HL-60/S4 treated with phorbol 12-myristate 13-acetate at 8.2 ng/mL for 4 days and 3 days (cell line): Measurements from ENCODE around the gene DEPDC5.
"Not testable (repeated sequence)": the region's sequence is repeated elsewhere in the genome, so short reads cannot be mapped to it uniquely, and the experiment has no call there.

Experiments used
- in situ Hi-C: fragments of 300-500 bp; cut with MboI; formaldehyde crosslinking; loops from 2 replicates; pipeline ENCODE4 v1.15.0; 2022; ENCODE audit warnings: low sequenced_read_pairs

DEPDC5 gene

DNA sequence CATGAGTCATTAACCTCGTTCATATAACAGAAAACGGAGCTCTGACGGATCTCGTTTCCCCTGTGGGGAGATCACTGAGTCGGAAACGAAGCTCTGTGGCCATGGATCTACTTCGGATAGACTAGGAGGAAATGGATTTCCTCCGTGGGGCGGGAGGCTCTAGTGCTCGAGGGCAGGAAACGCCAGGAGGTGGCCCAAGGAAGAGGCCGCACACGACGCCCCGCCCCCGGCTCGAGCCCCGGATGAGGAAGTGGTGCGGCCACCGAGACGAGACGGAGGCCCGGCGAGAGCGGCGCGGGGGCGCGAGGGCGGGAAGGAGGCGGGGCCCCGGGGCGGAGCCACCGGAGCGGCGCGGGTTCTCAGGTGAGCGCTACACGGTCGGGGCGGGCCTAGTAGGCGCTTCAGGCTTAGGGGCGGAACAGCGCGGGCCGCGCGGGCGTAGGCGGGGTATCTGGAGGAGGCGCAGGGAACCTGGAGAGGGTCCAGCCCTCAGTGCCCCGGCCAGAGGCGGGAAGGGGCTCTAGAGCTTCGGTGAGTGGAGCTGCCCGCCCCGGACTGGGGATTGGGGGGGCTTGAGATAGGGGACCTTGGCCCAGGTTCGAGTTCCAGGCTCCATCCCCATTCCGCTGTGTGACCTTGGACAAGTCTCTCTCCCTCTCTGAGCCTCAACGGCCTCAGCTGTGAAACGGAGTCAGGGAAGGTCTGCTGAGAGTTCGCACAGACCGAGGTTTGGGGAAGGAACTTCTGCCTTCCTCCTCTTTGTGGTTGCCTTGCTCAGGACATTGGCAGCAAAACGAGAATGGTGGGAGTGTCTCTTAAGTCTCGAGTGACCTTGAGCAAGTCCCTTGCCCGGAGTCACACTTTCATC lies at the start of gene DEPDC5:
Gene DEPDC5 (plus strand): TSS at position 386 of the 868 bp plus-strand sequence. CDS start 903 bp downstream, outside the sequence.
- in situ Hi-C loops, result no loop called here

DNA sequence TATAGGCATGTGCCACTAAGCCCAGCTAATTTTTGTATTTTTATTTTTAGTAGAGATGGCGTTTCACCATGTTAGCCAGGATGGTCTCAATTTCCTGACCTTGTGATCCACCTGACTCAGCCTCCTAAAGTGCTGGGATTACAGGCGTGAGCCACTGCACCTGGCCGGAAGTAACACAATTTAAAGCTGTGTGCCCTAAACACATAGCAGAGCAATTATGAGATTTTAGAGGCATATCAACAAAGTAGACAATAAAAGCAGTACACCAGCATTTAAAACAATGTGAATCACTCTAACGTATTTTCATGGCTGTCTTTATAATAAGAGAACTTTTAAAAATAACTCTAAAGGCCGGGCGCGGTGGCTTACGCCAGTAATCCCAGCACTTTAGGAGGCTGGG lies 46.3 kb upstream of the DEPDC5 start:
- in situ Hi-C loops, result no loop called here

DNA sequence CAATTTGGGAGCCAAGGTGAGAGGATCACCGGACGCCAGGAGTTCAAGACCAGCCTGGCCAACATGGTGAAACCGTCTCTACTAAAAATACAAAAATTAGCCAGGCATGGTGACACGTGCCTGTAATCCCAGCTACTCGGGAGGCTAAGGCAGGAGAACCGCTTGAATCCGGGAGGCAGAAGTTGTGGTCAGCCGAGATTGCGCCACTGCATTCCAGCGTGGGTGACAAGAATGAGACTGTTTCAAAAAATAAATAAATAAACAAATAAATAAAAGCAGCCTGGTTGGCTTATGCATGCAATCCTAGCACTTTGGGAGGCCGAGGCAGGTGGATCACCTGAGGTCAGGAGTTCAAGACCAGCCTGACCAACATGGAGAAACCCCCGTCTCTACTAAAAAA lies 42.6 kb upstream of the DEPDC5 start:
- in situ Hi-C loops, result not testable (repeated sequence)

DNA sequence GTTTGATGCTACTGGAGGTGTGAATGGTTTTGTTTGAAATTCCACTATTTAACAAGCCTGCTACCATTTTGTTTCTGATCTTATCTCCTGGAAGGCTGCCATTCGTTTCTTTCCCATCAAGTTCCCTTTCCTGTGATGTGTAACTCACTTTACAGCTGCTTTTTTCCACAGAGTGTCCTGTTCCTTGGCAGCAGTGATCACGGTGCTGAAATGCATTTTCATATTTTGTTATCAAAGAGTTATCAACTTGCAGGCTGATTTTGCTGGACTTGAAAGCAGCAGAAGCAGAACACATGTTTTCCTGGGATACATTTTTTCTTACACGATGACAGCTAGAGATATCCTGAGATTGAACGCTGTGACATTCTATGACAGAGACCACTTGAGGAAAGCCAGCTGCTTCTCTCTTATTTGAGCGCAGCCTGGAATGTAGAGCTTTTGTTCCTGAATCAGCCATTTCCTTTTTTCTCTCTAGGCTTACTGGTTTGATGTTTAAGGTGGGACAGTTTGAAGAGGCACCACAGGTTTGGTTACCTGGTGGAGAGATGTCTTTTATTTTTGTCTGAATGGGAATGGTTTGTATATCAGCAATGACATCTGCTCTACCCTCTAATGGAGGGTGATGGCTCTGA lies 38.6 kb upstream of the DEPDC5 start:
- in situ Hi-C loops, result no loop called here

- in situ Hi-C loops, result no loop called here
Observed at GRCh38 chr22:31719850-31720471, 33.9 kb upstream of the DEPDC5 start.

GRCh38 chr22:31723723-31724122 lies 30.1 kb upstream of the DEPDC5 start:
- in situ Hi-C loops, result no loop called here

DNA sequence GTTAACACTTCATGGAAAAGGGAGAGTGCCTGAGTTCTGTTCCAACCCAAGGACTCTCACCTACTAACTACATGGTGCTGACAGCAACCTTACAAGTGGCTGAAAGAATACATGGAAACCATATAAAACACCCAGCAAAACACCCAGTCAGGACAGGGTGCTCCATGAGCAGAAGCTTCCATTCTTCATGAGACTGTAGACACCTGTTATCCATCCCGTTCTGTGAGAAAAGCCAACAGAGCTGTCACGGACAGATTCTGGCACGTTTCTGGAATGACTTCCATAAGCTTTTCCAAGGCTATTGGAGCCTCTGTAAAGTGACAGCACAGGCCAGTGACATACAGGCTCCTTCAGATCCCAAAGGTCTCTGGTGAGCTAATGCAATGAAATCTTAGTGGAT lies 27.1 kb upstream of the DEPDC5 start:
- in situ Hi-C loops, result no loop called here

GRCh38 chr22:31728857-31729256 lies 25.0 kb upstream of the DEPDC5 start:
- in situ Hi-C loops, result no loop called here

DNA sequence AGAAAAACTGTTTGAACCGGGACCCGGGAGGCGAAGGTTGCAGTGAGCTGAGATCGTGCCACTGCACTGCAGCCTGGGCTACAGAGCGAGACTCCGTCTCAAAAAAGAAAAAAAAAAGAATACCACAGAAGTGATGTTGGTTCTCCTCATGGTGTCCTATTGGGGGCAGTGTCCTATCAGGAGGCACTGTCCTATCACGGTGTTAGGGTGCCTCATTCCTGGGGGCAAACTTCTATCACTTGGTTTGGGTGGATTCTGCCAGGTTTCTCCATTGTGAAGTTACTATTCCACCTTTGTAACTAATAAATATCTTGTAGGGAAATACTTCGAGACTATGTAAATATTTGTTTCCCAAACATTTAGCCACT lies 23.5 kb upstream of the DEPDC5 start:
- in situ Hi-C loops, result no loop called here

GRCh38 chr22:31732089-31732829 lies 21.6 kb upstream of the DEPDC5 start:
- in situ Hi-C loops, result no loop called here

DNA sequence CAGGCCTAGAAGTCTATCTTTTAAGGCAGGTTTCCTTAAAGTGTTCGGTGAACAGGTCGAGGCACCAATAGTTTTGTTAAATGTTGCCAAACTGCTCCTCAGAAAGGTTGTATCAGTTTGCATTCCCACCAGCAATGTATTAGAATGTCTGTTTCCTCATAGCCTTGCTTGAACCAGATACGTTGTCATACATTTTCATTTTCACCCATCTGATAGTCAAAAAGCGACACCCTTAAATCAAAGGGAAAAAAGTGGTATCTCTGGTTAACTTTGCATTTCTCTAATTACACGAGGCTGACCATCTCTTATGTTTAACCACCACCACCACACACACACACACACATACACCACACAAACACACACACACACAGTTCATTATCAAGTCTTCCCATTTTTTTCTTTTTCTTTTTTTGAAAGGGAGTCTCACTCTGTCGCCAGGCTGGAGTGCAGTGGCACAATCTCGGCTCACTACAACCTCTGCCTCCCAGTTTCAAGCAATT lies 20.2 kb upstream of the DEPDC5 start:
- in situ Hi-C loops, result no loop called here

DNA sequence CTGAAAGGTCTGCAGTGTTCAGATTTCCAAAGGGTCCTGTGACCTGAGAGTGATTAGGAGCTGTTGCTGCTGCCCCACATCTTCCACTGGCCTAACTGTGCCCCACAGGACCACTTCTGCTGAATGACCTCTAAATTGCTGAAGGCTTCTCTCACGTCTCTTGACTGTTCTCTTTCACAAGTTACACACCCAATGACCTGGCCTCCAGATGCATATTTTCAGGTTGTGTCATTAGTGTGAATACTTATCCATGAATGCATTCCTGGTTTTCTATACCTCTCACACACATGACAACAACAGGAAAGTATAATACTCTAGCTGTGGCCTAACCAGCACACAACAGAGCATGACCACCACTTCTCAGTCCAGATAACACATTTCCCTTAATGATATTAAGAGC lies 19.3 kb upstream of the DEPDC5 start:
- in situ Hi-C loops, result no loop called here

DNA sequence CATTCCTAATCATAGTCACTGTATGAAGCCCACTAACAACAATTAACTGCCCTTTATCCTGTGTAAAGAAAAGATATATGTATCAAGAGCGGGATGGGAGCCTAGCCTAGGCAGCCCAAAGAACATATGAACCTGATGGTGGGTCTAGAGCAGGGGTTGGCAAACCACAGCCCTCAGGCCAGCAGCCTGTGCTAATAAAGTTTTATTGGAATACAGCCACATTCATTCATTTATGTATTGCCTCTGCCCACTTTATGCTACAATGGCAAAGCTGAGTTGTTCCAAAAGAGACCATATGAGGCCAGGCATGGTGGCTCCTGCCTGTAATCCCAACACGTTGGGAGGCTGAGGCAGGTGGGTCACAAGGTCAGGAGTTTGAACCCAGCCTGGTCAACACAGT lies 17.4 kb upstream of the DEPDC5 start:
- in situ Hi-C loops, result no loop called here

- in situ Hi-C loops, result no loop called here
Observed at GRCh38 chr22:31737932-31738331, 15.9 kb upstream of the DEPDC5 start.

- in situ Hi-C loops, result no loop called here
Observed at GRCh38 chr22:31738566-31738965, 15.3 kb upstream of the DEPDC5 start.

DNA sequence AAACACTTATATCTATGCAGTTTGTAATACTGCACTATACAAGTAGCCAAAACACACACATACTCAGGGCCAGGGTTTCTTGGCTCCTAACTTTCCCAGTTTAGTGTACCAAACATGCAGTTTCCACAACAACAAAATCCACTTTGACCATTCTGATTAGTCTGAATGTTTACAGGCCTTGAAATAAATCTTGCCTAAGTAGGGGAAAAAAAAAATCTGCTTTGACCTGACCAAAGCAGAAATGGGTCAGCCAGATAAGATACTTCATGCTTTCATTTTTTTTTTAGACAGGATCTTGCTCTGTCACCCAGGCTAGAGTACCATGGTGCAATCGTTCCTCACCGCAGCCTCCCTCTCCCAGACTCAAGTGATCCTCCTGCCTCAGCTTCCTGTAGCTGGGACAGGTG lies 14.0 kb upstream of the DEPDC5 start:
- in situ Hi-C loops, result no loop called here

DNA sequence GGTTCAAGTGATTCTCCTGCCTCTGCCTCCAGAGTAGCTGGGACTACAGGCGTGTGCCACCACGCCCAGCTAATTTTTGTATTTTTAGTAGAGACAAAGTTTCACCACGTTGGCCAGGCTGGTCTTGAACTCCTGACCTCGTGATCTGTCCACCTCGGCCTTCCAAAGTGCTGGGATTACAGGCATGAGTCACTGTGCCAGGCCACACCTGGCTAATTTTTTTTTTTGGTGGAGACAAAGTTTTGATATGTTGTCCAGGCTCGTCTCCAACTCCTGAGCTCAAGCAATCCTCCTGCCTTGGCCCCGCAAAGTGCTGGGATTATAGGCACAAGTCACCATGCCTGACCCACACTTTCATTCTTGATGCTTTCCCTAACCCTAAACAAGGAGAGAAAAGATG lies 13.5 kb upstream of the DEPDC5 start:
- in situ Hi-C loops, result not testable (repeated sequence)

- in situ Hi-C loops, result no loop called here
Observed at GRCh38 chr22:31742115-31742514, 11.7 kb upstream of the DEPDC5 start.

DNA sequence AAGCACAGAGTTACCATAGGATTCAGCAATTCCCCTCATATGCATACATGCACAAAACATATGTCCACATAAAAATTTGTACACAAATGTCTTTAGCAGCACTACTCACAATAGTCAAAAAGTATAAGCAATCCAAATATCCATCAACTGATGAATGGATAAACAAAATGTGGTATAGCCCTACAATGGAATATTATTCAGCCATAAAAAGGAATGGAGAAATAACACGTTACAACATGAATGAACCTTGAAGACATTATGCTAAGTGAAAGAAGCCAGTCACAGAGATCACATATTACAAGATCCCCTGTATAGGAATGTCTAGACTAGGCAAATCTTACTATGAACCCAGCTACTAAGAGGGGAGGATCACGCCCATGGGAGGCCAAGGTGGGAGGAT lies 11.1 kb upstream of the DEPDC5 start:
- in situ Hi-C loops, result no loop called here

- in situ Hi-C loops, result no loop called here
Observed at GRCh38 chr22:31743871-31744270, 9.9 kb upstream of the DEPDC5 start.

GRCh38 chr22:31747441-31747840 lies 6.4 kb upstream of the DEPDC5 start:
- in situ Hi-C loops, result no loop called here
